ENCODE measurements around the gene SFXN2.

SFXN2 gene

GRCh38 chr10:102763037-102763607, 48.7 kb downstream of the SFXN2 start:
- no peak overlapping the region for H3K27ac ChIP-seq (replicated peaks)
- TF ChIP-seq GABPA (IDR thresholded peaks at IDR 0.05; ENCODE audit: low read depth) (no peak), CTCF (IDR thresholded peaks at IDR 0.05; ENCODE audit: insufficient read depth, low read length) (no peak), POLR2AphosphoS5 (IDR thresholded peaks at IDR 0.05; ENCODE audit: low read depth) (no peak), REST (IDR thresholded peaks at IDR 0.05; ENCODE audit: insufficient replicate concordance, low read depth) (no peak), SPI1 (IDR thresholded peaks at IDR 0.05; ENCODE audit: borderline replicate concordance, low read depth) (no peak)
- no peaks in the 10 kb centered on the region for H3K27me3 ChIP-seq (ENCODE audit: insufficient read depth, poor library complexity, severe bottlenecking)
- no peak overlapping the region for H3K4me3 ChIP-seq (replicated peaks; ENCODE audit: insufficient read depth, low read length)
- DNase-seq (ENCODE audit: low read depth in 1 of 2, low spot score in 1 of 2), result no peak

- DNase-seq (ENCODE audit: low read depth in 1 of 2, low spot score in 1 of 2), result no peak
- no peaks in the 10 kb centered on the region for H3K27me3 ChIP-seq (ENCODE audit: insufficient read depth, poor library complexity, severe bottlenecking)
- H3K27ac ChIP-seq (replicated peaks), result no peak overlapping the region
- H3K4me3 ChIP-seq (replicated peaks; ENCODE audit: insufficient read depth, low read length), result no peak overlapping the region
- TF ChIP-seq GABPA (IDR thresholded peaks at IDR 0.05; ENCODE audit: low read depth) (no peak), REST (IDR thresholded peaks at IDR 0.05; ENCODE audit: insufficient replicate concordance, low read depth) (no peak), CTCF (IDR thresholded peaks at IDR 0.05; ENCODE audit: insufficient read depth, low read length) (no peak), SPI1 (IDR thresholded peaks at IDR 0.05; ENCODE audit: borderline replicate concordance, low read depth) (no peak), POLR2AphosphoS5 (IDR thresholded peaks at IDR 0.05; ENCODE audit: low read depth) (no peak)
Observed at GRCh38 chr10:102764470-102765161, 50.2 kb downstream of the SFXN2 start.

- TF ChIP-seq CTCF (IDR thresholded peaks at IDR 0.05; ENCODE audit: insufficient read depth, low read length) (no peak), POLR2AphosphoS5 (IDR thresholded peaks at IDR 0.05; ENCODE audit: low read depth) (no peak)
- H3K4me3 ChIP-seq (replicated peaks; ENCODE audit: insufficient read depth, low read length), result no peak overlapping the region
- no peak overlapping the region for H3K27ac ChIP-seq (replicated peaks)
- no peaks in the 10 kb centered on the region for H3K27me3 ChIP-seq (ENCODE audit: insufficient read depth, poor library complexity, severe bottlenecking)
- DNase-seq (ENCODE audit: low read depth in 1 of 2, low spot score in 1 of 2), result no peak
Observed at GRCh38 chr10:102765336-102765735, 50.9 kb downstream of the SFXN2 start.

Measured in HL-60 (cell line).